ENCODE measurements around the gene RGS17.
"Not testable (repeated sequence)": the region's sequence is repeated elsewhere in the genome, so short reads cannot be mapped to it uniquely, and the experiment has no call there.

The RGS17 gene

DNA sequence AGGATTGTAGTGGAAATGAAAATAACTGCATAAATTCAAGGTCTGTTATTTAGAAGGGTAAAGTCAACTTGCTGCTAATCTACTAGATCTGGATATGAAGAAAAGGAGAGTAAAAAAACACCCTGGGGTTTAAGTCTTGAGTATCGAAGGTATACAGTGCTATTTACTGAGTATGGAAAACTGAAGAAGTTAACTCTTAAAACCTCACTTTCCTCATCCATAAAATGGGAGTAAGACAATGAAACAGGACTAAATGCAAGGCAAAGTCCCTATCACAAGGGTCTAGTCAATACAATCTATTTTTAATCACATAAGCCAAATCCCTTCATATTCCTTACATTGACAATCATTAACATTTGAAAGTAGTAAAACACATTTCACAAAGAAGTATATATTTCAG lies 150.4 kb downstream of the RGS17 start:
- H3K4me1 ChIP-seq (ENCODE audit: control insufficient read depth, low read depth, low read length), result peaks cover 23% of the 10 kb centered on the region
- peak overlapping the region; percentile 89 for H3K4me3 ChIP-seq (ENCODE audit: low read length)
- H3K9ac ChIP-seq (ENCODE audit: low read length), result peak overlapping the region; percentile 91
- H3K36me3 ChIP-seq (ENCODE audit: control insufficient read depth, low read depth, low read length), result peaks cover 25% of the 10 kb centered on the region
- H3K27me3 ChIP-seq (ENCODE audit: control insufficient read depth, insufficient read depth, low read length), result no peaks in the 10 kb centered on the region
- peak overlapping the region; percentile 57 for H3K27ac ChIP-seq (ENCODE audit: low read length)
- H3K9me3 ChIP-seq (ENCODE audit: control insufficient read depth, low read depth, low read length), result no peaks in the 10 kb centered on the region

DNA sequence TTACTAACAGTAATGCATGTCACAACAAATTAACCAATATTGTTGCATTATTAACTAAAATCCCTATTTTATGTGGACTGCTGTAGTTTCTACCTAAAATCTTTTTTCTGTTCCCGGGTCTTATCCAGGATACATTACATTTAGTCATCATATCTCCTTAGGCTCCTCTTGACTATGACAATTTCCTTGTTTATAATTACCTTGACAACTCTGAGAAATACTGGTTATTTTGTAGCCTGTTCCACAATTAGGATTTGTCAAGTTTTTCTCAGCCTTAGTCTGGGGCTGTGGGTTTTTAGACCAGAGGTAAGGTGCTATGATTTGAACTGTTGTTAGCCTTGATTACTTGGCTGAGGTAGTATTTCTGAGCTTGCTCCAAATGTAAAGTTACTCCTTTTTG lies 152.0 kb downstream of the RGS17 start:
- Histone ChIP-seq H3K4me1 (ENCODE audit: control insufficient read depth, low read depth, low read length) (peaks cover 23% of the 10 kb centered on the region), H3K9me3 (ENCODE audit: control insufficient read depth, low read depth, low read length) (no peaks in the 10 kb centered on the region), H3K27ac (ENCODE audit: low read length) (no peak overlapping the region), H3K36me3 (ENCODE audit: control insufficient read depth, low read depth, low read length) (peaks cover 40% of the 10 kb centered on the region), H3K4me3 (ENCODE audit: low read length) (peak overlapping the region; percentile 1), H3K9ac (ENCODE audit: low read length) (no peak overlapping the region), H3K27me3 (ENCODE audit: control insufficient read depth, insufficient read depth, low read length) (no peaks in the 10 kb centered on the region)

DNA sequence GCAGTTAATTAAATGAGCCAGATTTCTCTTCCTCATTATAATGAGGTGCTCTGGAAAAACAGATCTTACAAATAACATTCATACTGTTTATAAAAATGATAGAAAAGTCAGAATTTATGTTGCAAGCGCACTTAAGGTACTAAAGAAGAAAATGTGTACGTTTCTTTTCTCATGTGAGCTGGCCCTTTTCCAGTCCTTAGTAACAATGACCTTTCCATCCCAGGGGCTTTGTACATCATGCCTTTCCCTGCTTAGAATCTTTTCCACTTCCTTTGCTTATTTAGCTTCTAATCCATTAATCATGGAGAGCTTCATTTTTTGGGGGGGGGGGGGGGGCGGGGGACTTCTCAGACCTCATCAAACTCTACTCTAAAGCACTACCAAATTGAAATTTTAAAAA lies 153.0 kb downstream of the RGS17 start:
- Histone ChIP-seq H3K4me1 (ENCODE audit: control insufficient read depth, low read depth, low read length) (peaks cover 23% of the 10 kb centered on the region), H3K9me3 (ENCODE audit: control insufficient read depth, low read depth, low read length) (no peaks in the 10 kb centered on the region), H3K27ac (ENCODE audit: low read length) (no peak overlapping the region), H3K4me3 (ENCODE audit: low read length) (no peak overlapping the region), H3K9ac (ENCODE audit: low read length) (no peak overlapping the region), H3K27me3 (ENCODE audit: control insufficient read depth, insufficient read depth, low read length) (no peaks in the 10 kb centered on the region), H3K36me3 (ENCODE audit: control insufficient read depth, low read depth, low read length) (peaks cover 51% of the 10 kb centered on the region)

DNA sequence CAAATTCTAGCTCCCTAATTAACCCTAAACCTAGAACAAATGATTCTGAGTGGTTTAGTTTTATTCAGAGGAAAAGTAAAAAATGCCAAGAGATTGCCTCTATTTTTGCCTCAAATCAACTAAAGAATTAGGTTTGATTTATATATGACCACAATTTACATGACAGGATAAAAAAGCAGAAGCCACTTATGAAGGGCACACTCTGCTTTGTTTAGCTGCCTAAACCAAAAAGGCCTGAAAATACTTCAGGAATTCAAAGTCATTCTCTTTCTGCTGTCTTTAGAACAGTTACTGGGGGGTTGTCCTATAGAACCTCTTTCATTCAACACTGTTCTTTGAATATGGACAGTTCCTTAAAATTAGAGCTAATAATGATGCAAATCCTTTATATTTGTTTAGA lies 153.5 kb downstream of the RGS17 start:
- H3K27me3 ChIP-seq (ENCODE audit: control insufficient read depth, insufficient read depth, low read length), result no peaks in the 10 kb centered on the region
- H3K27ac ChIP-seq (ENCODE audit: low read length), result no peak overlapping the region
- H3K9me3 ChIP-seq (ENCODE audit: control insufficient read depth, low read depth, low read length), result no peaks in the 10 kb centered on the region
- H3K9ac ChIP-seq (ENCODE audit: low read length), result no peak overlapping the region
- H3K36me3 ChIP-seq (ENCODE audit: control insufficient read depth, low read depth, low read length), result peaks cover 56% of the 10 kb centered on the region
- peaks cover 23% of the 10 kb centered on the region for H3K4me1 ChIP-seq (ENCODE audit: control insufficient read depth, low read depth, low read length)
- H3K4me3 ChIP-seq (ENCODE audit: low read length), result no peak overlapping the region

DNA sequence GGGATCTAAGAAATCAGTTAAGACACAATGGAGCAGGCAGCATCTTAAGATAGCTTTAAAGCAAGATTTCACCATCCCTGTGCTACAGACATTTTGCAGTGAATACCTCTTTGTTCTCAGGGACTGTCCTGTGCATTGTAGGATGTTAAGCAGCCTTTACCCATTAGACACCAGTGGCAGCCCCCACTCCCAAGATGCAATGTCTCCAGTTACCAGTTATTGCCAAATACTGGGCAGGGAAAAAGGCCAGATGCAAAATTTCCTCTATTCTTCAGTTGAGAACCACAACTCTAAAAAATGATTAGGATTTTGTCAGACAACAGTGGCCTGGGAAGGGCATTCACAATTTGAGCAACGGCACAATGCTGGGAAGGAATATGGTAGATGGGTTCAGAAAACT lies 154.3 kb downstream of the RGS17 start:
- Histone ChIP-seq H3K27ac (ENCODE audit: low read length) (no peak overlapping the region), H3K27me3 (ENCODE audit: control insufficient read depth, insufficient read depth, low read length) (no peaks in the 10 kb centered on the region), H3K4me3 (ENCODE audit: low read length) (no peak overlapping the region), H3K9ac (ENCODE audit: low read length) (no peak overlapping the region), H3K36me3 (ENCODE audit: control insufficient read depth, low read depth, low read length) (peaks cover 64% of the 10 kb centered on the region), H3K4me1 (ENCODE audit: control insufficient read depth, low read depth, low read length) (peaks cover 23% of the 10 kb centered on the region), H3K9me3 (ENCODE audit: control insufficient read depth, low read depth, low read length) (no peaks in the 10 kb centered on the region)

DNA sequence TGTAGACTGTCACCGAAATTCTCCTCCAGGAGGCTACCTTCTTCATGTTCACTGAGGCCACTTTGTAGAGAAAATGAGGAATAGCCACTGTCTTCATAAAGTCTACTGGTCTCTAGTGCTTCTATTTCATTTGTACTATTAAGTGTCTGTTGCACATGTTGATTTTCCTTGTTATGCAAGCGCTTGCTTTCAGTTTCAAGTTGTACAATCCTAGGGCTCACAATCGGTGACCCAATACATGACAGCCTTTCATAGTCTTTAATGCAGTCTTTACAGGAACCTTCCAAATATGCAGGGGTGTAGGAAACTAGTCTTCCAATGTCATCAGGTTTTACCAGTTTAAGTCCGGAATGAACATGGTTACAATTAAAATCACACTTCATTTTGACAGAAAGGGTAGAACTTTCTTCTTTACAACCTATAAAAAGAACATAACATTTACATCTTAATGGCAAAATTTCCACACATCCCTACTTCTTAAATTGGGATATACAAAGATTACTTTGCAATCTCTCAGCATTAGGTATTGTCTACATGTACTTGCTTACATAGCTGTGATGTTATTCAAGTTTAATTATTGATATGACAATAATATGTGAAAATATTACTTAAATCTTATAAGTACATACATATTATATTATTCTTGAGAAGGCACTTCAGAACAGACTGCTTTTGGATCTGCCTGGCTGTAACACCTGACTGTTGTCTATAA lies 155.7 kb downstream of the RGS17 start:
- peaks cover 78% of the 10 kb centered on the region for H3K36me3 ChIP-seq (ENCODE audit: control insufficient read depth, low read depth, low read length)
- H3K9me3 ChIP-seq (ENCODE audit: control insufficient read depth, low read depth, low read length), result no peaks in the 10 kb centered on the region
- H3K27me3 ChIP-seq (ENCODE audit: control insufficient read depth, insufficient read depth, low read length), result no peaks in the 10 kb centered on the region
- no peak overlapping the region for H3K27ac ChIP-seq (ENCODE audit: low read length)
- H3K4me1 ChIP-seq (ENCODE audit: control insufficient read depth, low read depth, low read length), result peaks cover 17% of the 10 kb centered on the region
- H3K4me3 ChIP-seq (ENCODE audit: low read length), result peak overlapping the region; percentile 6
- H3K9ac ChIP-seq (ENCODE audit: low read length), result no peak overlapping the region

DNA sequence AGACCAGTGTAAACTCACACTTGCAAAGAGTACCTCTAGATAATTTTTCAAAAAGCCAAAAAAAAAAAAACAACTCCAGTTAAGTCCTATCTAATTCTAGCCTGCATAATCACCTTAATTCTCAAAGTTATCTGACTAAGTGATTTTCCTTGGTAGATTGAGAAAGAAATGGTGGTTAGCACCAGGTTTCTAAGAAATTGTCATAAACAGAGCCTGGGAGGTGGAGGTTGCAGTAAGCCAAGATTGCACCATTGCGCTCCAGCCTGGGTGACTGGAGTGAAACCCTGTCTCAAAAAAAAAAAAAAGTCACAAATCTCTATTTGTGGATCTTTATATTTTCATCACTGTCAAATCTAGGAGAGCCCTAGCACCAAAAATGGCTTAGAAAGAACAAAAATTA lies 157.2 kb downstream of the RGS17 start:
- H3K4me1 ChIP-seq (ENCODE audit: control insufficient read depth, low read depth, low read length), result peaks cover 9% of the 10 kb centered on the region
- no peak overlapping the region for H3K27ac ChIP-seq (ENCODE audit: low read length)

DNA sequence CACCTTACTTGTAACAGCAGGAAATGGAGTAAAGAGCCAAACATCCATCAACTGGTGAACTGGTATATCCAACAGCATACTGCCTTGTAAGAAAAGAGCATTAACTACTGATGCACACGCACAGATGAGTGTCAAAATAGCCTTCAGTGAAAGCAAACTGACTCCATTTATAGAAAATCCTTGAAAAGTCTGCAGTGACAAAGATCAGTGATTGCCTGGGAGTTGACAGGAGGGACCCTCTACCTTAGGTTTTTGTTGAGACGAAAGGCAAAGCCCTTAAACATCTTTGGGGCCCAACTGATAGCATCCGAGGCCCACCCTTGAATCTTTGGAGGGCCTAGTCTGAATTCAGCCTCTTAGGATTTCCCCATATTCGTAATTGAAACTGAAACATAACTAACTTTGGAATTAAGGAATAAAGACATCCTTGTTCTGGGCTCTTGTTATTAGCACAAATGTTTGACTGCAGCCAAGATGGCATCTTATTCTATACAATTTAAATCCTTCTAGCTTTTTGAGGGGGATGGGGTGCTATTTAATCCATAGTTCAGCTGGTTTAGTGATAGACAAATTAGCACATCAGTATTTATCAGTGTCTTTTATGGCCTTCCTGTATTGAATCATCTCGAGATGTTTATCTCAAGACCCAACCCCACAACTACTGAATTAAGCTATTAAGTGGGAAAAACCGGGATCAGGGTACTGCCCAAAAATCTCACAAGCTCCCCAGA lies 161.2 kb downstream of the RGS17 start:
- H3K9me3 ChIP-seq (ENCODE audit: control insufficient read depth, low read depth, low read length), result no peaks in the 10 kb centered on the region
- no peak overlapping the region for H3K4me3 ChIP-seq (ENCODE audit: low read length)
- H3K4me1 ChIP-seq (ENCODE audit: control insufficient read depth, low read depth, low read length), result no peaks in the 10 kb centered on the region
- H3K27me3 ChIP-seq (ENCODE audit: control insufficient read depth, insufficient read depth, low read length), result no peaks in the 10 kb centered on the region
- peaks cover 52% of the 10 kb centered on the region for H3K36me3 ChIP-seq (ENCODE audit: control insufficient read depth, low read depth, low read length)
- H3K27ac ChIP-seq (ENCODE audit: low read length), result no peak overlapping the region
- no peak overlapping the region for H3K9ac ChIP-seq (ENCODE audit: low read length)

More for the DNA sequence above, 157.2 kb downstream of the RGS17 start:
- H3K9ac ChIP-seq (ENCODE audit: low read length), result no peak overlapping the region
- no peaks in the 10 kb centered on the region for H3K9me3 ChIP-seq (ENCODE audit: control insufficient read depth, low read depth, low read length)
- peaks cover 85% of the 10 kb centered on the region for H3K36me3 ChIP-seq (ENCODE audit: control insufficient read depth, low read depth, low read length)
- no peaks in the 10 kb centered on the region for H3K27me3 ChIP-seq (ENCODE audit: control insufficient read depth, insufficient read depth, low read length)
- H3K4me3 ChIP-seq (ENCODE audit: low read length), result no peak overlapping the region

DNA sequence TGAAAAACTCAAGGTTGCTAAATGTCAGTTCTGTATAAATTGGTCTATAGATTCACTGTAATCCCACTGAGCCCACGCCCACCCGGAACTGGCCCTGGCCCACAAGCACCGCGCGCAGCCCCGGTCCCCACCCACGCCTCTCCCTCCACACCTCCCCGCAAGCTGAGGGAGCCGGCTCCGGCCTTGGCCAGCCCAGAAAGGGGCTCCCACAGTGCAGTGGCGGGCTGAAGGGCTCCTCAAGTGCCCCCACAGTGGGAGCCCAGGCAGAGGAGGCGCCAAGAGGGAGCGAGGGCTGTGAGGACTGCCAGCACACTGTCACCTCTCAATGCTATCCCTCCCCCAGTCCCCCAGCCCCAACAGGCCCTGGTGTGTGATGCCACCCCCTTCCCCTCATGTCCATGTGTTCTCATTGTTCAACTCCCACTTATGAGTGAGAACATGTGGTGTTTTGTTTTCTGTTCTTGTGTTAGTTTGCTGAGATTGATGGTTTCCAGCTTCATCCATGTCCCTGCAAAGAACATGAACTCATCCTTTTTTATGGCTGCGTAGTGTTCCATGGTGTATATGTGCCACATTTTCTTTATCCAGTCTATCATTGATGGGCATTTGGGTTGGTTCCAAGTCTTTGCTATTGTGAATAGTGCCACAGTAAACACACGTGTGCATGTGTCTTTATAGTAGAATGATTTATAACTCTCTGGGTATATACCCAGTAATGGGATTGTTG lies 164.8 kb downstream of the RGS17 start:
- H3K27me3 ChIP-seq (ENCODE audit: control insufficient read depth, insufficient read depth, low read length); H3K9ac ChIP-seq (ENCODE audit: low read length); H3K4me3 ChIP-seq (ENCODE audit: low read length); H3K4me1 ChIP-seq (ENCODE audit: control insufficient read depth, low read depth, low read length); H3K9me3 ChIP-seq (ENCODE audit: control insufficient read depth, low read depth, low read length); H3K27ac ChIP-seq (ENCODE audit: low read length): not testable (repeated sequence)
- peaks cover 17% of the 10 kb centered on the region for H3K36me3 ChIP-seq (ENCODE audit: control insufficient read depth, low read depth, low read length)

DNA sequence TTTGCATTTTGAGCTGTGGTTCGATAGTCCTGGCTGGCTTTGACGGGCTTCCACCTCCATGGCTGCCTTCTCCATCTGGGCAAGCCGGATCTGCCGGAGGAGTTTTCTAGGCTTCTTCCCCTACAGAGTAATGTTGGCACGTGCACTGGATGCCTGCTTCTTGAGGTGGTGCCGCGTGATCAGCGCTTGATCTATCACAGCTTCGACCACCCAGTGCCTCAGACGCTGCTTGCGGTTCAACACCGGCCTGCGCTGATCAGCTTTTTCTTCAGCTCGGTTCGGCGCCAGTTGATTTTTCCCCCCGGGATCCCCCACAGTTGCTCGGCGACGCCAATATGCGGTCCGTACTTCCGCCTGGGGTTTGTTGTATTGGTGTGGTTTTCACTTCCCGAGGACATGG lies 171.7 kb downstream of the RGS17 start:
- Histone ChIP-seq H3K9ac (ENCODE audit: low read length) (no peak overlapping the region), H3K27ac (ENCODE audit: low read length) (no peak overlapping the region), H3K36me3 (ENCODE audit: control insufficient read depth, low read depth, low read length) (no peaks in the 10 kb centered on the region), H3K27me3 (ENCODE audit: control insufficient read depth, insufficient read depth, low read length) (no peaks in the 10 kb centered on the region), H3K9me3 (ENCODE audit: control insufficient read depth, low read depth, low read length) (no peaks in the 10 kb centered on the region), H3K4me3 (ENCODE audit: low read length) (no peak overlapping the region), H3K4me1 (ENCODE audit: control insufficient read depth, low read depth, low read length) (no peaks in the 10 kb centered on the region)

DNA sequence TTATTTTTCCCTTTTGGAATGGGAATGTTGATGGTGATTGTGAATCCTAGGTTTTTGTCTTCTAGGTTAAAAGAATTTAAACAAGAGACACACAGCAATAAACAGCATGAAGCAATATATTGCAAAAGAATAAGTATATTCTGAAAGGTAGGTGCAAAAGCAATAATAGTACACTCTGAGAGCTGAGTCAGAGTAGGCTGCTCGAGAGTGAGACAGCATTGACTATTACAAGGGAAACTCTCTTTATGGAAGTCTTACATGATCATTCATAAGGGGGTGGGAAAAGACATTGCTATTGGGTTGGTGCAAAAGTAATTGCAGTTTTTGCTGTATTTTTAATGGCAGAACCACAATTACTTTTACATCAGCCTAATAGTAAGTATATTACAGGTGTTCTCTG lies 173.3 kb downstream of the RGS17 start:
- Histone ChIP-seq H3K27ac (ENCODE audit: low read length) (no peak overlapping the region), H3K36me3 (ENCODE audit: control insufficient read depth, low read depth, low read length) (no peaks in the 10 kb centered on the region), H3K27me3 (ENCODE audit: control insufficient read depth, insufficient read depth, low read length) (no peaks in the 10 kb centered on the region), H3K4me1 (ENCODE audit: control insufficient read depth, low read depth, low read length) (peaks cover 3% of the 10 kb centered on the region), H3K9ac (ENCODE audit: low read length) (no peak overlapping the region), H3K4me3 (ENCODE audit: low read length) (no peak overlapping the region), H3K9me3 (ENCODE audit: control insufficient read depth, low read depth, low read length) (no peaks in the 10 kb centered on the region)
